GM23338 (cell line): ENCODE data around the gene CBR1. TPM values are rescaled to one million over a fixed set of nuclear protein-coding genes. Genes with fewer than 3 reads are reported as not detected.

Source experiments
- ATAC-seq: fragments of 200-7000 bp; cut with Tn5 transposase; 3 replicates; pipeline ENCODE4 v1.9.1; 2020
- DNase-seq: peaks from one replicate; pipeline ENCODE4 v3.0.0-alpha.2; 2015; ENCODE audit warnings: low spot score
- H2AFZ ChIP-seq: fragments of 200-600 bp; sonication (generic); 2 replicates; pipeline ENCODE4 v1.8.0; 2016; ENCODE audit warnings: antibody characterized with exemption, mild to moderate bottlenecking, moderate library complexity
- H3F3A ChIP-seq: fragments of 200-600 bp; sonication (generic); replicated peaks from 2 replicates; pipeline ENCODE4 v1.8.0; 2017; ENCODE audit warnings: antibody characterized with exemption, mixed run types, low read depth
- H3K27ac ChIP-seq: fragments of 200-600 bp; sonication (generic); 2 replicates; pipeline ENCODE4 v1.6.1; 2016; ENCODE audit warnings: low read depth
- H3K27me3 ChIP-seq: fragments of 200-600 bp; sonication (generic); 2 replicates; pipeline ENCODE4 v1.8.0; 2016; ENCODE audit warnings: mild to moderate bottlenecking, mixed run types, moderate library complexity; ENCODE audit not compliant: insufficient read depth
- H3K36me3 ChIP-seq: fragments of 200-600 bp; sonication (generic); 2 replicates; pipeline ENCODE4 v1.8.0; 2016; ENCODE audit warnings: mild to moderate bottlenecking; ENCODE audit not compliant: insufficient read depth
- H3K4me1 ChIP-seq: fragments of 200-600 bp; sonication (generic); 2 replicates; pipeline ENCODE4 v1.8.0; 2016; ENCODE audit warnings: mild to moderate bottlenecking, moderate library complexity; ENCODE audit not compliant: insufficient read depth
- H3K4me2 ChIP-seq: fragments of 200-600 bp; sonication (generic); 2 replicates; pipeline ENCODE4 v1.7.1; 2017; ENCODE audit warnings: mixed run types
- H3K4me3 ChIP-seq: fragments of 200-600 bp; sonication (generic); 2 replicates; pipeline ENCODE4 v1.6.1; 2016; ENCODE audit warnings: mixed run types
- H3K79me2 ChIP-seq: fragments of 200-600 bp; sonication (generic); replicated peaks from 2 replicates; pipeline ENCODE4 v1.8.0; 2017; ENCODE audit warnings: mild to moderate bottlenecking; ENCODE audit not compliant: insufficient read depth
- H3K9me2 ChIP-seq: fragments of 200-600 bp; sonication (generic); 2 replicates; pipeline ENCODE4 v1.8.0; 2017; ENCODE audit not compliant: insufficient read depth
- H4K20me1 ChIP-seq: fragments of 200-600 bp; sonication (generic); replicated peaks from 2 replicates; pipeline ENCODE4 v1.8.0; 2017; ENCODE audit warnings: mild to moderate bottlenecking; ENCODE audit not compliant: insufficient read depth
- H3K27ac Mint-ChIP-seq: 2 replicates; pipeline ENCODE4 v1.8.0; 2020; ENCODE audit warnings: inconsistent platforms, mild to moderate bottlenecking, moderate library complexity, mixed read lengths
- H3K27me3 Mint-ChIP-seq: 3 replicates; pipeline ENCODE4 v1.8.0; 2022; ENCODE audit warnings: low read depth, mild to moderate bottlenecking, moderate library complexity, mixed read lengths, inconsistent platforms; ENCODE audit not compliant: insufficient read depth, poor library complexity
- H3K36me3 Mint-ChIP-seq: 3 replicates; pipeline ENCODE4 v1.8.0; 2021; ENCODE audit warnings: low read depth, mild to moderate bottlenecking, inconsistent platforms, moderate library complexity, mixed read lengths
- H3K4me1 Mint-ChIP-seq: 3 replicates; pipeline ENCODE4 v1.8.0; 2020; ENCODE audit warnings: mild to moderate bottlenecking, inconsistent platforms, mixed read lengths
- H3K4me3 Mint-ChIP-seq: 3 replicates; pipeline ENCODE4 v1.8.0; 2021; ENCODE audit warnings: moderate library complexity, mild to moderate bottlenecking, inconsistent platforms, mixed read lengths
- H3K9me3 Mint-ChIP-seq: 3 replicates; pipeline ENCODE4 v1.8.0; 2020; ENCODE audit warnings: moderate library complexity, mild to moderate bottlenecking, inconsistent platforms, mixed read lengths
- CREB1 ChIP-seq: fragments of 250-450 bp; sonication (Bioruptor Pico); IDR thresholded peaks from 2 replicates; pipeline ENCODE4 v1.5.0; 2020; ENCODE audit warnings: low read depth, mild to moderate bottlenecking, moderate library complexity
- CTCF ChIP-seq, 2 experiments: fragments of 200-600 bp in 1 of 2; sonication (generic) in 1 of 2; conservative IDR thresholded peaks; 2 replicates each; pipeline versions ENCODE4 v1.5.1 to v1.6.1; 2016 to 2017; ENCODE audit warnings: antibody characterized with exemption in 2 of 2, low read depth in 2 of 2, mild to moderate bottlenecking in 2 of 2, moderate library complexity in 1 of 2
- ETS1 ChIP-seq: IDR thresholded peaks from 2 replicates; pipeline ENCODE4 v1.6.1; 2016; ENCODE audit warnings: antibody characterized with exemption
- EZH2 ChIP-seq: fragments of 200-600 bp; sonication (generic); IDR thresholded peaks from one replicate; pipeline ENCODE4 v1.8.0; 2017; ENCODE audit warnings: antibody characterized with exemption, mild to moderate bottlenecking, low read depth; ENCODE audit not compliant: unreplicated experiment
- EZH2phosphoT487 ChIP-seq: fragments of 200-600 bp; sonication (generic); IDR thresholded peaks from one replicate; pipeline ENCODE4 v1.8.1; 2018; ENCODE audit warnings: antibody characterized with exemption; ENCODE audit not compliant: unreplicated experiment
- JUNB ChIP-seq: IDR thresholded peaks from one replicate; pipeline ENCODE4 v1.6.1; 2016; ENCODE audit warnings: antibody characterized with exemption; ENCODE audit not compliant: unreplicated experiment
- NANOG ChIP-seq: IDR thresholded peaks from 2 replicates; pipeline ENCODE4 v1.6.1; 2016; ENCODE audit warnings: antibody characterized with exemption, borderline replicate concordance
- REST ChIP-seq: IDR thresholded peaks from one replicate; pipeline ENCODE4 v1.6.1; 2018; ENCODE audit warnings: antibody characterized with exemption; ENCODE audit not compliant: unreplicated experiment
- STAT1 ChIP-seq: IDR thresholded peaks from one replicate; pipeline ENCODE4 v1.6.1; 2016; ENCODE audit warnings: antibody characterized with exemption; ENCODE audit not compliant: unreplicated experiment
- ZNF114 ChIP-seq: fragments of 250-450 bp; sonication (Bioruptor Pico); IDR thresholded peaks from 2 replicates; pipeline ENCODE4 v1.5.0; 2020; ENCODE audit warnings: mild to moderate bottlenecking, moderate library complexity
- ZNF331 ChIP-seq: fragments of 250-450 bp; sonication (Bioruptor Pico); IDR thresholded peaks from 2 replicates; pipeline ENCODE4 v1.5.0; 2020; ENCODE audit warnings: low read depth, mild to moderate bottlenecking, moderate library complexity
- ZNF462 ChIP-seq: fragments of 250-450 bp; sonication (Bioruptor Pico); IDR thresholded peaks from 2 replicates; pipeline ENCODE4 v1.5.0; 2020; ENCODE audit warnings: mild to moderate bottlenecking, moderate library complexity
- polyA plus RNA-seq: library from polyadenylated mRNA; unstranded; fragments of >200 nt; fragmentation: Nextera tagmentation; extraction: Ambion mirVana; gene quantifications from 2 replicates; pipeline ENCODE4 v1.2.1, GENCODE V29; 2016
- total RNA-seq: library from RNA; depleted of rRNA; stranded (reverse); fragments of >200 nt; shearing (Covaris generic); gene quantifications from 2 replicates; pipeline ENCODE4 v1.2.3, GENCODE V29; 2014

CBR1 gene
- total and polyA plus RNA-seq, 2 experiments from 2014 or later = 285 to 487 TPM

GRCh38 chr21:36023092-36023480 is 46.7 kb upstream of the CBR1 start:
- ATAC-seq (no peak), DNase-seq (no peak)
- H3K36me3 ChIP-seq = 0 out of 2 replicates have a peak, but pooled peaks cover 3% of the 10 kb centered on the region
- TF ChIP-seq ZNF114 (no peak), EZH2 (no peak), ETS1 (no peak), NANOG (no peak), JUNB (no peak), STAT1 (no peak), CTCF (conservative IDR thresholded peaks at IDR 0.05; ENCODE audit: low read depth in 2 of 2) (no peak), EZH2phosphoT487 (no peak), ZNF462 (CRISPR knock-in tag) (no peak), REST (no peak), ZNF331 (no peak), CREB1 (CRISPR knock-in tag) (no peak)
- H3K27ac ChIP-seq = no peak overlapping the region
- Mint-ChIP-seq H3K9me3 (peaks cover 10% of the 10 kb centered on the region; the same call in 2 of the 3 replicates), H3K4me3 (no peak overlapping the region), H3K4me1 (peaks cover under 1% of the 10 kb centered on the region; the same call in 2 of the 3 replicates), H3K36me3 (peaks cover 4% of the 10 kb centered on the region; the same call in 1 of the 3 replicates), H3K27ac (no peak overlapping the region), H3K27me3 (peaks cover 4% of the 10 kb centered on the region)
- H2AFZ ChIP-seq = peak overlapping the region; percentile 32; the same call in 1 of the 2 replicates
- H3F3A ChIP-seq = no peaks in the 10 kb centered on the region
- H3K27me3 ChIP-seq = no peaks in the 10 kb centered on the region
- no peaks in the 10 kb centered on the region for H3K79me2 ChIP-seq
- H4K20me1 ChIP-seq = no peaks in the 10 kb centered on the region
- H3K4me1 ChIP-seq = no peaks in the 10 kb centered on the region
- H3K9me2 ChIP-seq = no peaks in the 10 kb centered on the region
- no peak overlapping the region for H3K4me2 ChIP-seq
- H3K4me3 ChIP-seq = no peak overlapping the region
